Uterus (tissue), 2 donors: Measurements from ENCODE around the gene GGA2.

Experiments used
- POLR2A ChIP-seq, 2 donors: fragments of 450-650 bp; IDR thresholded peaks; one replicate each; pipeline ENCODE4 v1.6.1; 2016; ENCODE audit warnings: antibody characterized with exemption in 2 of 2, mild to moderate bottlenecking in 1 of 2, moderate library complexity in 1 of 2
- TF ChIP-seq, protein P1 (sequence below), 4 experiments: fragments of 200-600 bp in 2 of 4; fragments of 450-650 bp in 2 of 4; sonication (generic) in 2 of 4; IDR thresholded peaks; one replicate each; pipeline ENCODE4 v1.5.1; 2016 to 2019; ENCODE audit warnings: antibody characterized with exemption in 4 of 4, mild to moderate bottlenecking in 2 of 4, moderate library complexity in 1 of 4

DNA sequence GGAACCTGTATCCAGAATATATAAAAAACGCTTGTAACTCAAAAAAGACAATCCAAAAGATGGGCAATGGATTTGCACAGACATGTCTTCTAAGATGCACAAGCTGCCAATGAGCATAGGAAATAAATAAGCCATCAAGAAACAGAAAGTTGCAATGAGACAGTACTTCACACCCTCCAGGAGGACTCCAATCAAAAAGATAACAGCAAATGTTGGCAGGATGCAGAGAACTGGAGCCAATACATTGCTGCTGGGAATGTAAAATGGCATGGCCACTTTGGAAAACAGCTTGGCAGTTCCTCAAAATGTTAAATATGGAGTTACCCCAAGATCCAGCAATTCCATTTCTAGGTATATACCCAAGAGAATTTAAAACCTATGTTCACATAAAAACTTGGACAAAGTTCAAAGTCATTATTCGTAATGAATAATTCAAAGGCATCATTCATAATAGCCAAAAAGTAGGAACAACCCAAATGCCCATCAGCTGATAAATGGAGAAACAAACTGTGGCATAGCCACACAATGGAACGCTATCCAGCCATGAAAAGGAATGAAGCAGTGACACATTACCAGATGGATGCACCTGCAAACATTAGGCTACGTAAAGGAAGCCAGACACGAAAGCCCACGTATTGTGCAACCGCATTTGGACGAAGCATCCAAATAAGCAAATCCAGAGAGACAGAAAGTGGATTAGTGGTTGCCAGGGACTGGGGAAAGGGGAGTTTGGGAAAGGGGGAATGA lies 25.6 kb downstream of the GGA2 start:
- TF ChIP-seq POLR2A (IDR thresholded peaks at IDR 0.05) = no peak
- TF ChIP-seq, protein P1, sequence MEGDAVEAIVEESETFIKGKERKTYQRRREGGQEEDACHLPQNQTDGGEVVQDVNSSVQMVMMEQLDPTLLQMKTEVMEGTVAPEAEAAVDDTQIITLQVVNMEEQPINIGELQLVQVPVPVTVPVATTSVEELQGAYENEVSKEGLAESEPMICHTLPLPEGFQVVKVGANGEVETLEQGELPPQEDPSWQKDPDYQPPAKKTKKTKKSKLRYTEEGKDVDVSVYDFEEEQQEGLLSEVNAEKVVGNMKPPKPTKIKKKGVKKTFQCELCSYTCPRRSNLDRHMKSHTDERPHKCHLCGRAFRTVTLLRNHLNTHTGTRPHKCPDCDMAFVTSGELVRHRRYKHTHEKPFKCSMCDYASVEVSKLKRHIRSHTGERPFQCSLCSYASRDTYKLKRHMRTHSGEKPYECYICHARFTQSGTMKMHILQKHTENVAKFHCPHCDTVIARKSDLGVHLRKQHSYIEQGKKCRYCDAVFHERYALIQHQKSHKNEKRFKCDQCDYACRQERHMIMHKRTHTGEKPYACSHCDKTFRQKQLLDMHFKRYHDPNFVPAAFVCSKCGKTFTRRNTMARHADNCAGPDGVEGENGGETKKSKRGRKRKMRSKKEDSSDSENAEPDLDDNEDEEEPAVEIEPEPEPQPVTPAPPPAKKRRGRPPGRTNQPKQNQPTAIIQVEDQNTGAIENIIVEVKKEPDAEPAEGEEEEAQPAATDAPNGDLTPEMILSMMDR (IDR thresholded peaks at IDR 0.05) = no peak
